HS-5 (cell line): Measurements from ENCODE around the gene ANXA6.

Experiments
- DNase-seq: peaks from one replicate; pipeline ENCODE4 v3.0.0-alpha.2; 2012; ENCODE audit warnings: low read depth

The ANXA6 gene

DNA sequence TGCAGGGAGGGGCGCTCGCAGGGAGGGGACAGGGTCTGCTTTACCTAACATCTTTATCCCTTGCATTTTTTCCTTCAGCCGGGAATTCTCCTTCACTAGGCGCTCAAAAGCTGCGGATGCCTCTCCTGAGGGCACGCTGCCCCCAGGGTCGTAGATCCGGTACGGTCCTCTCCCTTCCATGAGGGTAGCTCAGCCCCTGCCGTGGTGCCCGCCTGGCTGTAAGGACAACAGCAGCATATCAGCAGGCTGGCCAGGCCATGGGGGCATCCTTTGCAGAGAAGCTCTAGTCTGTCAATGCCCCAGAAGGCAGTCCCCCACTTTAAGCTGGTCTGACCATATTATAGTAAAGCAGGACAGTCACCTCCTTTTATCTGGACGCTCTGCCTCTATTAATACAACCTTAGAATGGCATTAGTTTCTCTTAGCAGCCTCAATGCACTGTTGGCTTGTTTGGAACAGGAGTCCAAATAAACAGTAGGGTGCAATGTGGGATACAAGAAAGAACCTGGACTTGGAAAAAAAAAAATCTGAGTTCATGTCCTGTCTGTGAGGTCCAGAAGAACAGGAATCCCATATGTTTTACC, 92.6 kb downstream of the ANXA6 start:
- no peak for DNase-seq

DNA sequence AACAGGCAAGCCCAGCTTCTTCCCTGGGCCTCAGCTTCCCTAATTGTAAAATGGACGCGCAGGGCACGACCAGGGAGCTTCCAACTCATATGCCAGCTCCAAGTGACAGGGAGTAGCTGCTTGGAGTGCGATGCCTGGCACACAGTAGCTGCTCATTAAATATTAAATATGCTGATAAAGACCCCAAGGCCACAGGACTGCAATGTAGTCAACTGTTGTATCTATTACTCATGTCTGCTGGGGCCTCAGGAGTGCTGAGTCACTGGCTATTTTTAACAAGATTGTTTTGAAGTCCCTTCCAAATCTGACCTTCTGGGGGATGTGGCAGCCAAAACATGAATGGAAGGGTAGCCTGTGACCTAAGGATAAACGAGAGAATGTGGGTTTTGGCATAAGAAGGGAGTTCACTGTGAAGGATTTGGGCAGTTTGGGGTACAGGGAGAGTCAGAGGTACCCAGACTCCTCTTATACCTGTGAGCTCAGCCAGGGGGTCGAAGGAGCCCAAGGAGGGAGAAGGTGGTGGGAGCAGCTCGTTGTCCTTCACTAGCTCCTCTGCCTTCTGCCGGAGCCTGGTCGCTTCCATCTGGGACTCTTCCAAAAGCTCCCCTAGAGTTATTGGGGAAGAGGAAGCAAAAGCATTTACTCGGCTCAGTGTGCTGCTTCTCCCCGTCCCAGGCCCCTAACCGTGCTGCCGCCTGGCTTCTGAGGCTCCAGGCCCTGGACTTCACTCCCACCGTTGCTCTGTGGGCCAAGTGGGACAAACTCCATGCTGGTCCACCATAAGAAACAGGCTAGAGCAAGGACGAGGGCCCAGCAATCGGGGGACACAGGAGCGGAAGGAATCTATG, 94.2 kb downstream of the ANXA6 start:
- DNase-seq: no peak

DNA sequence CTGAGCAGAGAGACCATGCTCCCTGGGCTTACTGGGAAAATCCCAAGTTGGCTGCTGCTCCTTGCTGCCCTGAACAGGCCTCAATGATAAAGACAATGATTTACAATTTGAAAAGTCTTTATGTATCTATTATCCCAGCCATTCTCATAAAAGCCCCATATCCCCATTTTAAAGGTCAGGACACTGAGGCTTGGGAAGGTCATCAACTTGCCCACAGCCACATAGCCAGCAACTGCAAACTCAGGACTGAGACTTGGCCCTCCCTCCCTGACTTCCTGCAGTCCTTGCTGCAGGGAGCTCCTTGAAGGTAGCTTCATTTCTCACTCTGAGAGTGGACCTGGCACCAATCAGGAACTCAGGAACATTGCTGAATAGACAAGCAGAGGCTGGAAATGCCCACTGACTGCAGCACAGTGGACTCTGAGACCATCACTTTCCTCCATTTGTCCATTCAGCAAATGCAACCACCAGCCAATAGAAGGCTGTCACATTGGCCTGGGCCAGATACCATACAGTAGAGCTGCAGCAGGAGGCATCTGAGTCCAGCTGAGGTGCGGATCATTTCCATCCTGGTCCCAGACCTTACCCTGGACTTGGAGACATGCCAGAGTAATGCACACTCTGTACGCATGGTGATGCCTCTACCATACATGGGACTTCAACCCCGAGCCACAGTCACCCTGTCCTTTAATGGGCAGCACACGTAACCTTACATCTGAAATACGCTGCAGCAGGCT, 95.0 kb downstream of the ANXA6 start:
- DNase-seq: no peak

DNA sequence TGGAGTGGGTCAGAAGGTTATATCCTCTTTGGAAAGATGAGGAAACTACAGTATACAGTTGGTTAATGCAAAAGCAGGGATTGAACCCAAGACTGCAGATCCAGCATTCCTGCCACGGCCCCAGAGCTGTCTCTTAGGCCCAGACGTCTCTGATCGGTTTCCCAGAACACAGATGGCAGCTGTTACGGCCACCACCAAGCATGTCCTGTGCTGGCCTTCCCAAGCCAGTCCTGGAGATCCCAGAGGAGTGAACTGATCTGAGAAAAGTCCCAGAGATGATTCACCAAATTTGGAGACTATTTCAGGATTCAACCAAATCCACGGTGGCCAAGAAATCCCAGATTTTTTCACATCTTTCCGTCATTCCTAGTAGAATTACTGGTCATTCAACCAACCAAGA, 96.8 kb downstream of the ANXA6 start:
- no peak for DNase-seq

DNA sequence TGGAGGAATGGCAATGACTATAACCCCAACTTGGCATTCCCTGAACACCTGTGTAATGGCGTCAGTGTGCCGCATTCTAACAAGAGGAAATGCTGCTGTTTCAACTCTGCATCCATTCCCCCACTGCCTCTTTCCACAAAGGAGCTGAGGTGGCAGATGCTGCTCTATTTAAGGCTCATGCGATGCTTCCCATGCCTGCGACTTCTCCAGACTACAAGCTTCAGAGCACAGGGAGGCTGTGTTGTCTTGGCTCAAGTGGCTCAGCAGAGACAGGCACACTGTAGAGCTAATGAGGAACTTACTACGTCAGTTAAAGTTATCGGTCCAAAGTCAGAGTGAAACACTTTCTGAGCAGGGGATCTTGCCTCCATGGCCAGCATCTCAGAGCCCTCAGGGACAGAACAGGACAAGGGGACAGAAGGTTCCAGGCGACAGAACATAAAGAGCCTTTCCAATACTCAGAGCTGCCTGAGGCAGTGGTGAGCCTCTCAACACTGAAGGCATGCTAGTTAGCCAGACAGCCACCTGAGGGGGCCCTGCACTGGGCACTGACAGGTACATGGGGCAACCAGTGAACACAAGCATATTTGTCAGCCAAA, 98.6 kb downstream of the ANXA6 start:
- no peak for DNase-seq

DNA sequence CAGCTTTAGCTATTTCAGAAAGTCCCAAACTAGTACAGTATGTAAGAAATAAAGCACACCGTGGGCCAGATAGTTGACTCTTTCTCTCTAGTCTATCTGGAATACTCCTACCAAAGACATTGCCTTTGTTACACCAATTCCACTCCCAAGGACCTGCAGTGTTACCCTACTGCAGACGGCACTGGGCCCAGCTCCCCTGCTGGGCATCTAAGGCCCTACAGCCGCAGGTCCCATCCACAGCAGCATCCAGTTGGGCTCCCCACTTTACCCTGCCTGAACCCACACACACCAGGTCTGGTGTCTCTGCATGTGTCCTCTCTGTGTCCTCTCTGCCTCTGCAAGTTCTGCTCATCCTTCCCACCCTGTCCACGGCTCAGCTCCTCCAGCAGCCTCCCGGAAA, 99.3 kb downstream of the ANXA6 start:
- DNase-seq: no peak

DNA sequence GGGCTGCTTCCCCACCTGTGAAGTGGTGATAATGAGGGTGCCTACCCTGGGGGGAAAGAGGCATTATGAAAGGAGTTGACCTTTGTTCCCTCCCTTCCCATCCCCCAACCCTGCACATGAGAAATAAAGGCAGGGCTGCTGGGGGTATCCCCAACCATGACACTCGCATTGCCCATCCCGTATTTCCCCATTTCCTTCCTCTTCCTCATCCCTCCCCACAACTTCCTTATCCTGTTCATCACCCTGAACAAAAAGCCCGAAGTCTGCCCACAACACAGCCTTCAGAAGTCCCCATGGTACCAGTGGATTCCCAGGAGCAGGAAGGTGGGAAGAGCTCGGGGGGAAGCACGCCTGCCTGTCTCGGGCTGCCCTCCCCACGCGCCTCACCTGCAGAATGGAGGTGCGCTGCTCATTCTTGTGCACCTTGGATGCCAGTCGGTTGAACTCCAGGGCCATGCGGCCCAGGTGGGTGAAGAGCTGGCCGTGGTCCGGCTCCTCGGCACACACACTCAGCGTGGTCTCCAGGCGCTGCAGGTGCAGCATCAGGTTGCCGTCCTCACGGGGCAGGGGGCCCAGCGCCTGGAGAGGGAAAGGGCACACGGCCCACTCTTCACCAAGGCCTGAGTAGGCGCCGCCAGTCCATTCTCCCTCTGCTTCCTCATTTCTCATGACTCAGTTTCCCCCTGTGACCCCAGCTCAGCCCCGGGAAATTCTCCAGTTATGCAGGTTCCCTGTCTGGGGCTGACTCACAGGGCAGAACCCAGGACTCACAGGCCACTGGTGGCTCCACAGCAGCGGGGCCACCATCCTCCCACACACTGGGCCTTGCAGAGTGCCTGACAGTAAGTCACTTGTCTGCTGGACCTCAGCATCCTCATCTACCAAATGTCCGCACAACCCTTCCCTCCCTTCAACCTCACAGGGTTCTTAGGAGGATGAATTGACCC, 100.9 kb downstream of the ANXA6 start:
- no peak for DNase-seq

DNA sequence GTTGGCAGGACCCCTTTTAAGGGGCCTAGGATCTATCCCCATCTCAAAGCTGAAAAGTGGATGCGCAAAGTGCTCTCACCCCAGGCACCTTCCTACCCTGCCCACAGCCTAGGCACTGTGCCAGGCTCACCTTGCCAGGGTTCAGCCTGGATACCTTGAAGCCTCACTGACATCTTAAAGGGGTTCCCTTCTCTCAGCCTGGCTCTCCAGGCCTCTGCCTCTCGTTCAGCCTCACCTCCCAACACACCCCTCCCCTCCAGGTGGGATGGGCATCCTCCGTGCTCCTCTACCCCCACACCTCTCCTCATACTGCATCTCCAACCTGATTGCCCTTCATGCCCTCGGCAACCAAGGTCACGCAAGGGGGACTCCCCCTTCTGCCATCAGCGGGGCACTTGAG, 102.2 kb downstream of the ANXA6 start:
- no peak for DNase-seq

DNA sequence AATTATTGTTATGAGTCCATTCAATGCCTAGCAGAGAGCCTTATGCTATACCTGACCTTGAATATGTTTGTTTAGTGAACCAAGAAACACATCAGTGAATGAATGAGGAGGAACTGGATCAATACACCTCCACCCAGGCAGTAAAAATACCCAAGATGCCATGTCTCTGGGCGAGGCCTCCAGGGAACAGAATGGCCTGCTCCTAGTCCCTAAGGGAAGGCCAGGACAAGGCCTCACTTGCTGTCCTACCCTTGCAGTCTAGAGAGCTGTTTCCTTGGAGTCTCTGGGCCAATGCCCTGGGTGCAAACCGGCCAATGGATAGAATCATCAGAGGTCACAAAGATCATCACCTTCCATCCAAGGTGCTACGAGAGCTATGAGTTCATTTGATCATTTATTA, 102.9 kb downstream of the ANXA6 start:
- no peak for DNase-seq

DNA sequence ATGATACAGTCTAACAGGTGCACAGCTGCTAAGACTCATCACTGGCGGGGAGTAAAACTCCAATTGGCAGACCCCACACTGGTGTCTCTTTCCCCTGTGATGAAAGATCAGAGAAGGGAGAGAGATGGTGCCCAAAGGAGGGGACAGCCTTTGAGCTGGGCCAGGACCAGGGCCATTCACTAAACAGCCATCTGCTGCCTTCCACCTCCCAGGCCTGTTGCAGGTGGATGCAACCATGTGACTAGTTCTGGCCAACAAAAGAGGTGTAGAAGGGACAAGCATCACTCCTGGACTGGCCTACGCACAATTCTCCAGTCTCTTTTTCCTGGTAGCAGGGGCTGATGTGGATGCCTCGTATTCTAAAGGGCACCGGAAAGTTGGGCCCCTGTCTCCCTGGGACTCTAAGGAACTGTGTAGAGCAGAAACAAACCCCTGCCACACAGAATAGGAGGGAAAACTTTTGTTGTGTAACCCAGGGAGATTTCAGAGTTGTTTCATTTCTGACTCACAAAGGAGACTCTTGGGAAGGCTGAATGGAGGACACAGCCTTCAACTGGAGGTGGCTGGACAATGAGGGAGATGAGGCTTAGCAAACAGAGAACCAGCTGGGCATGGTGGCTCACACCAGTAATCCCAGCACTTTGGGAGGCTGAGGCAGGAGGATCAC, 103.7 kb downstream of the ANXA6 start:
- DNase-seq: no peak

DNA sequence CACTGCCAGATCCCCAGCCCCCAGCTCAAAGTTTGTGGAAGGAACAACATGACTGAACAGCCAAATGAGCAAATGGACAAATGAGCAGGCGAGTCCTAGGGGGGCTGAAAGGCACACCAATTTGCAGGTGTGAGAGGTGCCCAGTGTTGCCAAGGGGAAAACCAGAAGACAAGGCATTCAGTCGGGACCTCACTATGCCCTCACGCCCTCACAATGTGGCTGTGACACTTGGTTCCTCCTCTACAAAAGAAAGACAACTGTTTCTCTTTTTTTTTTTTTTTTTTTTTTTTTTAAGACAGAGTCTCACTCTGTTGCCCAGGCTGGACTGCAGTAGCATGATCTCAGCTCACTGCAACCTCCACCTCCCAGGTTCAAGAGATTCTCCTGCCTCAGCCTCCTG, 104.7 kb downstream of the ANXA6 start:
- no peak for DNase-seq

DNA sequence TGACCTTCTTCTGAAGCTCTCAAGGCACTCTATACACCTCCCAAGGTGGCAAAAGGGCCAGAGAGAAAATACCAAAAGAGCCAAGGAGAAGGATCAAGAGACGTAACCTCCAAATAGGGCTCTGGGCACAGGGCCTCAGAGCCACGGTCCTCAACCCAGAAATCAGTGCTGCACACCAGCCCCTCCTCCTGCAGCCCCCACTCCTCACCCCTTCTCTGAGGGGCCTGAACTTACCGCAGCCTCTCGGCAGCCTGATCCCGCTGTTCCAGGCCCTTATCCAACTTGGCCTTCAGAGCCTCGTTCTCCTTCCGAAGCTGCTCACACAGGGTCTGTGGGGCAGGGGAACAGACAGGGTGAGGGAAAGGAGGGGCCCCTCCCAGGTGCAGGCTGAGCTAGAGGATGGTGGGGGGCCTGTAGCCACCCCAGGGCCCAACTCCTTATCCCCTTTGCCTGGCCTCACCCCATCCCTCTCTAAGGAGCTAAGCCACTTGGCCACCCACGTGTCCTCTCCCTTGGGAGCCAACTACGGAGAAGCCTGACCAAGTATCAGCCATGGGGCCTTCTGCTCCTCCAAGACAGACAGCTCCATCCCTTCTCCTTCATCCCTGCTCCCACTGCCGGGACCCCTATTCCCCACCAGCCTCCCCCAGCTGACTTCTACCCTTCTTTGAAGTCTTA, 105.5 kb downstream of the ANXA6 start:
- DNase-seq: no peak

DNA sequence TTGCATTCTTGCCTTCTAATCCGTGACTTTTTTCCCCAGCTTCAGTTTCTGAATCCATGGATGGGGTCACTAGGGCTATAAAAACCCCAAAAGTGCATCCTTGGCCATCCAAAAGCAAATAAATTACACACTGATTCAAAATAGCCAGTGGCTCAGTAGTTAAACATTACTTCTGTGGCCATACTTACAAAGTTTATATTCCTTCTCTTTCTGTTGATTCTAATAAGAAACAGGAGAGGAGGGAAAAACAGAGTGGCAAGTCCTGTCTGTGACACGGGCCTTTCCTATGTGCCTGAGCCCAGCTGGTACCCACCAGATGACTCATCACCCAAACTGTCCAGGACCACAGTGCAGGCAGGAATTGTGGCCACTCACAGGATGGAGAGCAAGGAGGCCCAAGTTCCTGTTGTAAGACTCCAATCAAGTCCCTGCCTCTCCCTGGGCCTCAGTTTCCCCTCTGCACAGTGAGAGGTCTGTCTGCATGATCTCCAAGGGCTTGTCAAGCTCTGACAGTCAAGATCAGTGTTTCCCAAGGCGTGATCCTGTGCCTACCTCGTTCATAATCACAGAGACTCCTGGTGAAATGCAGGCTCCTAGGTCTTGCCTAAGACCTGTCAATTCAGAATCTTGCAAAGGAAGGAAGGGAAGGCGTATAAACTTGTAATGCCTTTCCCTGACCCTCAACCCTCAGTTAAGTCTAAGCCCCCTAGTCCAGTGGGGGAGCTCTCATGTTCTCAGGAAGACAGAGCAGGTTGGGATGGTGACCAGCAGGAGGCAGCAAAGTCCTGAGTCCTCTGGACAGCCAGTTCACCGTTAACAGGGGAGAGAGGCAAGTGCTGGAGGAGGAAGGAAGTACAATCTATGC, 106.3 kb downstream of the ANXA6 start:
- DNase-seq: no peak
